Measurements from ENCODE around the gene SKOR2. TPM values are rescaled to one million over a fixed set of nuclear protein-coding genes. Genes with fewer than 3 reads are reported as not detected.

Gene SKOR2
- total RNA-seq, 1 experiment from 2014 or later: not detected

DNA sequence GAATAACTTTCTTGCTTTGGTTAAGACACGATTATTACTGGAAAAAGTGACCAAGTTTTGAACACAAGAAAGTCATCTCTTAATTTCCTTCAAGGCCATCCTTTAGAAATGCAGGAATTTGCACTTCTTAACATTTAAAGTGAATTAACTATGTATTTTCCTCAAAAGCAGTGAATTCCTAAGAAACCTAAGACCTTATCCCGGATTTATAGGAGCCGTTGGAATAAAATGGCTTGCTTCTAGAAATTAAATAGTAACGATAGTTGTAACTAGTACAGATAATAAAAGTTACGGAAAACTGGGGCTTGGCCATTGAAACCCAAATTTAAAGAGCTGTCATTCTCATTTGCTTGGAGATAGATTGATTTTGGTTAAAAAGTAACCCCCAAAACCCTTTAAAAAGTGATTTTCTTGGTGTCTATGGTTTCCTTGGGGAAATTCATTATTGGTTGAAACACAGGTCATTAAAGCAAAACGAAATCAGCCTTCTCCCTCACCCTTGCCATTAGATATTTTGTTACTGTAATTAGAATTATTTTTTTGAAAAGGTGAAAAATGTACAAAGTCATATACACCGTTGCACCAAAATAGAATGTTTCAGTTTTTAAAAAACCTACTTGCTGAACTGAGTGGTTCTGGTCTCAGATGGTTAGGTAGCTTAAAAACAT is 2.0 kb downstream of the SKOR2 start:
- intact Hi-C loops (cut with micrococcal nuclease): no loop called here
- CTCF ChIA-PET: no interaction called here
- RAD21 ChIA-PET (ENCODE audit: low non-redundant PET in 1 of 2, low total read pairs in 2 of 2, uncharacterized antibody in 2 of 2, unreplicated experiment in 2 of 2): no interaction called here
- Histone ChIP-seq H3K9ac (ENCODE audit: low read length) (no peak overlapping the region), H3K27me3 (ENCODE audit: insufficient read depth, low read length) (peaks cover 32% of the 10 kb centered on the region), H3K9me3 (ENCODE audit: control insufficient read depth in 1 of 2, insufficient read depth in 1 of 2, low read depth in 1 of 2, low read length in 2 of 2) (peaks cover 0 to 3% of the 10 kb centered on the region in 2 experiments; a peak in 1 of 4 replicates), H3K79me2 (ENCODE audit: insufficient read depth, low read length) (no peaks in the 10 kb centered on the region), H3K36me3 (ENCODE audit: control insufficient read depth in 1 of 2, insufficient read depth in 2 of 2, low read length in 2 of 2) (no peaks in the 10 kb centered on the region), H3K9me2 (ENCODE audit: insufficient read depth) (no peaks in the 10 kb centered on the region), H3K4me1 (ENCODE audit: control insufficient read depth in 1 of 2, insufficient read depth in 2 of 2, low read length in 2 of 2) (no peaks in the 10 kb centered on the region), H3K4me2 (ENCODE audit: low read length) (no peak overlapping the region), H3K27ac (ENCODE audit: low read depth, low read length) (no peak overlapping the region), H3K4me3 (replicated peaks in 1 of 2; ENCODE audit: low read depth in 1 of 2, low read length in 2 of 2) (no peak overlapping the region), H2AFZ (ENCODE audit: low read depth, low read length, poor library complexity, severe bottlenecking) (no peak overlapping the region), H4K20me1 (ENCODE audit: insufficient read depth) (no peaks in the 10 kb centered on the region)
- no TSS peak for BruUV-seq (replicated peaks)
- no peak for TF ChIP-seq REST (IDR thresholded peaks at IDR 0.05; ENCODE audit: low read depth)
- TF ChIP-seq POLR2AphosphoS5 (IDR thresholded peaks at IDR 0.05; ENCODE audit: low read depth, low read length): no peak
- no peak for TF ChIP-seq CEBPB (IDR thresholded peaks at IDR 0.05; ENCODE audit: low read depth)
- TF ChIP-seq CBX3 (IDR thresholded peaks at IDR 0.05; ENCODE audit: low read depth): no peak
- TF ChIP-seq, protein P1, sequence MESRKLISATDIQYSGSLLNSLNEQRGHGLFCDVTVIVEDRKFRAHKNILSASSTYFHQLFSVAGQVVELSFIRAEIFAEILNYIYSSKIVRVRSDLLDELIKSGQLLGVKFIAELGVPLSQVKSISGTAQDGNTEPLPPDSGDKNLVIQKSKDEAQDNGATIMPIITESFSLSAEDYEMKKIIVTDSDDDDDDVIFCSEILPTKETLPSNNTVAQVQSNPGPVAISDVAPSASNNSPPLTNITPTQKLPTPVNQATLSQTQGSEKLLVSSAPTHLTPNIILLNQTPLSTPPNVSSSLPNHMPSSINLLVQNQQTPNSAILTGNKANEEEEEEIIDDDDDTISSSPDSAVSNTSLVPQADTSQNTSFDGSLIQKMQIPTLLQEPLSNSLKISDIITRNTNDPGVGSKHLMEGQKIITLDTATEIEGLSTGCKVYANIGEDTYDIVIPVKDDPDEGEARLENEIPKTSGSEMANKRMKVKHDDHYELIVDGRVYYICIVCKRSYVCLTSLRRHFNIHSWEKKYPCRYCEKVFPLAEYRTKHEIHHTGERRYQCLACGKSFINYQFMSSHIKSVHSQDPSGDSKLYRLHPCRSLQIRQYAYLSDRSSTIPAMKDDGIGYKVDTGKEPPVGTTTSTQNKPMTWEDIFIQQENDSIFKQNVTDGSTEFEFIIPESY (IDR thresholded peaks at IDR 0.05; ENCODE audit: extremely low read depth, insufficient replicate concordance, low read length): no peak
- no peak for TF ChIP-seq SIN3A (IDR thresholded peaks at IDR 0.05; ENCODE audit: low read depth)
- no peak for TF ChIP-seq SP1 (IDR thresholded peaks at IDR 0.05; ENCODE audit: low read depth)
- no peak for TF ChIP-seq EZH2 (IDR thresholded peaks at IDR 0.05)
- no peak for TF ChIP-seq JUND (IDR thresholded peaks at IDR 0.05)
- no peak for TF ChIP-seq ATF3 (IDR thresholded peaks at IDR 0.05)
- no peak for TF ChIP-seq ZNF274 (IDR thresholded peaks at IDR 0.05; ENCODE audit: low read depth, low read length)
- no peak for TF ChIP-seq SRF (IDR thresholded peaks at IDR 0.05; ENCODE audit: low read depth)
- POLR2A ChIA-PET: no interaction called here
- ATAC-seq (no peak), DNase-seq (ENCODE audit: low read depth, low spot score) (no peak)

Measured in HCT116 (cell line).